ENCODE results near the gene PEX26.
"Not testable (repeated sequence)": the region's sequence is repeated elsewhere in the genome, so short reads cannot be mapped to it uniquely, and the experiment has no call there.

GRCh38 chr22:18105981-18106380 is 28.2 kb downstream of the PEX26 start:
- not testable (repeated sequence) for TF ChIP-seq CTCF, EP300, POLR2A, POLR2AphosphoS5 (IDR thresholded peaks at IDR 0.05)
